Brain pericyte (primary cell): ENCODE results near the gene MEPCE.

Experiments used
- DNase-seq: peaks from one replicate; pipeline ENCODE4 v3.0.0-alpha.2; 2012; ENCODE audit warnings: low read depth, low spot score

Gene MEPCE

GRCh38 chr7:100464791-100465190, 35.2 kb downstream of the MEPCE start:
- no peak for DNase-seq

DNA sequence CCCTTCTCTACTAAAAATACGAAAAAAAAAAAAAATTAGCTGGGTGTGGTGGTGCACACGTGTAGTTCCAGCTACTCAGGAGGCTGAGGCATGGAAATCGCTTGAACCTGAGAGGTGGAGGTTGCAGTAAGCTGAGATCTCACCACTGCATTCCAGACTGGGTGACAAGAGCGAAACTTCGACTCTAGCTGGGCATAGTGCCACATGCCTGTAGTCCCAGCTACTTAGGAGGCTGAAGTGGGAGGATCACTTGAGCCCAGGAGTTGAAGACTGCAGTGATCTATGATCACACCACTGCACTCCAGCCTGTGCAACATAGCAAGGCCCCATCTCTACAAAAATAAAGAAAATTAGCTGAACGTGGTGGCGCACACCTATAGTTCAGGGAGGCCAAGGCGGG, 35.7 kb downstream of the MEPCE start:
- no peak for DNase-seq

DNA sequence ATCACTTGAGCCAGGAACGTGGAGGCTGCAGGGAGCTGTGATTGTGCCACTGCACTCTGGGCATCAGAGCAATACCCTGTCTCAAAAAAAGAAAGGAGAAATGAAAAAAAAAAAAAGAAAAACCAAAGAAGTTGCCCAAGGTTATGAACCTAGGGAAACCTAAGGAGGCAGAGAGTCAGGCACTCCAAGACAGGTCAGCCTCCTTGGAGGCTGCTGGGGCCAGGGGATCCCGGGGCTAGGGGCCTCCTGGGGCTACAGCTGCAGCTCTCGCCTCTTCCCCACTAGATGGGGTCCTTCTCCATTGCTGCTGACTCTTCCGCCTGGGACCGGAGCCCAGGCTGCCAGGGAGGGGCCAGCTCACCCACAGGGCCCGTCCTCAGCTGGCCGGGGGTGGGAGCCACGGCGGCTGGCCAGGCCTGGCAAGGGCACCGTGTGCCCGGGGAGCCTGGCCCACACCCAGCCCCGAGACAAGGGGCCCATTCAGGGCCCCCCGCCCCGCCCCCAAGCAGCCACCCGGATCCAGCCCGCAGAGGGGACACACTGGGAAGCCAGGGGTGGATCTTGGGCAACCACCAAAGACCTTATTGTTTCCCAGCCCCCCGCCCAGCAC, 36.2 kb downstream of the MEPCE start:
- no peak for DNase-seq

DNA sequence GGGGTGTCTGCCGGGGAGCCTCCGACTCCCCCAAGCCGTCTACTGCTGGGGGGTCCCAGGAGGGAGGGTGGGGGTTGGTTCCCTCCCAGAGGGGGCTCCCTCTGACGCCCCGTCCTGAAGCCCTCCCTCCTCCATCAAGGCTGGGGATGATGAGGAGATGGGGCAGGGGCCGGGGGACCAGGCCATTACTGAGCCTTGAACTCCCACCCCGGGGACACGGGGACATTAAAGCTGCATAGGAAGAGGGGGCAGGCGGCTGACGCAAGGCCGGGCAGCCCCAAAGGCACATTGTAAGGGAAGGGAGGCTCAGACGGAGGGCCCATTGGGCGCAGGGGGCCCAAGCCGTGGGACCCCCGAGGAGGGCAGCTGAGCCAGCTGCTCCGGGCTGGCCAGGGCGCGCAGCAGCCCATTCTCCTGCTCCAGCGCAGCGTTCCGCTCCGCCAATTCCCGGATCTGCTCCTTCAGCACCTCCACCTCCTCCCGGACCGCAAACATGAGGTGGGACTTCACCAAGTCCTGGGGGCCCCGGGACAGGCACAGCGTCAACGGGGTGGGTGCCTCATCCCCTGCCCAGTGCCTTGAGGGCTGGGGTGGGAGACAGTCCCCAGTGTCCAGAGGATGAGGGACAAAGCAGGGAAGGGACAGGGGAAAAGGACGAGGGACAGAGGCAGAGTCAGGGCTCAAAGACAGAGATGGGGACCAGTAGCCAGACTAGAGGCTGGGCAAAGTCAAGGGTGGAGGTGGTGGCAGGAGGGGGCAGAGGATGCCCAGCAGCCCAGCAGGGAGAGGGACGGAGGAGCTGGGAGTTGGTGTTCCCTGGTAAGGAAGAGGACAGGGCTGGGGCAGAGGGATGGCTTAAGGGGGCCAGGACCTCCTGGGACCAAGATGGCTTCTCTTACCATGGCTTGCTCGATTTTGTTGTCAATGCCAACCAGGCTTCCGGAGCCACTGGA, 37.3 kb downstream of the MEPCE start:
- DNase-seq = no peak

GRCh38 chr7:100467638-100468373, 38.2 kb downstream of the MEPCE start:
- no peak for DNase-seq

GRCh38 chr7:100469227-100470044, 39.8 kb downstream of the MEPCE start:
- no peak for DNase-seq

GRCh38 chr7:100471021-100471420, 41.4 kb downstream of the MEPCE start:
- no peak for DNase-seq

- no peak for DNase-seq
These were observed 42.7 kb downstream of the MEPCE start for GRCh38 chr7:100472121-100472851.

- no peak for DNase-seq
These were observed 43.3 kb downstream of the MEPCE start for GRCh38 chr7:100472854-100473499.

DNA sequence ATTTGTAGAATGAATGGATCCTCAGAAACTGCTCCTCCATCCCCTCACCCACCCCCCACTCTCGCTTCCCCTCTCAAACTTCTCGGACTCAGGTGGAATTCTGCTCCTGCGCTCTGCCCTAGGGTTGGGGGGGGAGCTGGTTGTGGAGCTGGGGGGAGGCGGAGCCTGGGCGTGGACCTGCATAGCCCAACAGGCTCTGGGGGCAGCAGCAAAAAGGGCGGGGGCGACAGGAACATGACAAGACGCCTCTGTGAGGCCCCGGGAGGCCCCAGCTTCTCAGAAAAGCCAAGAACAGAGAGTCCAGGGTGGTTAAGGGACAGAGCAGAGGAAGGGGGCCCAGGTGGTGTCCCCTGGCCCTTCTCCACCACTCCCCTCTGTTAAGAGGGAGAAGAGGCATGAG, 45.9 kb downstream of the MEPCE start:
- no peak for DNase-seq

GRCh38 chr7:100476101-100476780, 46.6 kb downstream of the MEPCE start:
- no peak for DNase-seq

- DNase-seq = no peak
These were observed 47.6 kb downstream of the MEPCE start for GRCh38 chr7:100476903-100477870.

GRCh38 chr7:100477871-100478267, 48.2 kb downstream of the MEPCE start:
- no peak for DNase-seq

DNA sequence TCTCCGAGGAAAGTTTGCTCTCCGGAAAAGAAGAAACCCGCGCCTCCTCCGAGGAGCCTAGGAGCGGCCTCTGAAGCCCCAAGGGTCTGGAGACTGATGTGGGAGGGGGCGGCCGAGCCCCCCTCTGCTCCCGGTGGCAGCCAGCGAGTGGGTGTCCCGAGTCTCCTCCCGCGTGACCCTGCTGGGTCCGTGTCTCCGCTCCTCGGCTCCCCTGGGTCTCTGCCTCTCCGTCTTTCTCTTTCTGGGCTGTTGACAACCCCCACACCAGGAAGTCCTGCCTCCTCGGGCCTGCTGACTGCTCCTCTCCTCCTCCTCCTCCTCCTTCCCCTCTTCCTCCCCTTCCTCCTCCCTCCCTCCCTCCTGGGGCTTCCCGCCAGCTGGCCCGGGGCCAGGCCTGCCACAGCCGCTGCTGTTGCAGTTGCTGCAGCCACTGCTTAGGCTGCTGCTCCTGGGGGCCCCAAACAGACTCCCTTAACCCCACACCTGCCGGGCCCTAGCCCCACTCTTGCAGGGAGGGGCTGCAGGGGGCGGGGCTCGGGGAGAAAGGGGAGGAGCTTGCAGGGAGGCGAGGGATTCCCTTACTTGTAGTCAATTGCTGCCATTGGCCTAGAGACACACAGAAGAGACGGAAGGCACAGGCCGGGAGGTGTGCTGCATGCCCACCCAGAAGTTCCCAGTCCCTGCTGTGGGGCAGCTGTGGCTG, 49.5 kb downstream of the MEPCE start, which contains the start of gene TSC22D4:
TSS of gene TSC22D4 (minus strand) at position 257 of the 703 bp plus-strand sequence. CDS start 1,176 bp downstream, outside the sequence.
- DNase-seq = peak; percentile 87

DNA sequence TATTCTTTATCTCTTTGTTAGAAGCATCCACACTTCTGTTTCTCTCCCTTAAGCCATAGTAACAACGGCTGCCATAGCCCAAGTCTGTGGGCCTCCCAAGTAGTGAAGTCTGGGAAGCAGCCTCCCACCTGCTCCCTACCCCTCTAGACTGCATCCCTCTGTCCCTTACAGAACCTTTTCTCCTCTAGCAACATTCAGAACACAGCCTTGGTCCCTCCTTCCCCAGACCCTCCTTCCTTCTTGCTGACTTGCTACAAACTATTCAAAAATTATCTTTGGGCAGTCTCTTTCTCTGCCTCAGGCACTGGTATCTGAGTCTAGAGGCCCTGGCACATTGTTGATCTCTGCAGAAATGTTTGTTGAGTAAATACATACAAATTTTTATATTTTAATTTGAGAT, 51.8 kb downstream of the MEPCE start:
- no peak for DNase-seq

- no peak for DNase-seq
These were observed 53.1 kb downstream of the MEPCE start for GRCh38 chr7:100482728-100483089.

DNA sequence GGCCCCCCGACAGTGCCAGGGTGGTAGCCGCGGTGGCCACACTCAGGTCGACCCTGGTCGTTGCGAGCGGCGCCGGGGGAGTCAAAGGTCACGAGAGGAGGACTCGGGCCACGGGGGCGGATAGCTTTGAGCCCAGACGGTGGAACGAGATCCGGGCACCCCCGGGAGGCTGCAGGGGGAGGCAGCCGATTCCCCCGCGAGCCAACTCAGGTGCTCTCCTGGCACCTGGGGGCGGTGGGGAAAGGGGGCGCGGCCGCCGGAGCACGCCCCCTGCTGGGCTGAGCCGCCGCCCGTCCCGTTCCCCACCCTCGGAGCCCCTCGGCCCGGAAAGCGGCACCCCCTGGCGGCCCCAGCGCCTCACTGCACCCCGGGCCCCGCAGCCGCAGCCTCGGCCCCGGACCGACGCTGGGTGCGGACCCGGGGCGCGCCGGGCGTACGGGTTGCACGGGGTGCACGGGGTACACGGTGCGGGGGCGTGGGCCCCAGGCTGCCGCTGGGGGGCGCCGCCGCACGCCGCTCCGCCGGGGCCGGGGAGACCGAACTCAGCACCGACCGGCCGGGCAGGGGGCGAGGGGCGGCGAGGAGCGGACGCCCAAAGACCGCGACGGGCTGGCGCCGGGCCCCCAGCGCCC, 53.6 kb downstream of the MEPCE start:
- DNase-seq = no peak
